Cerebellar cortex (tissue), 1 donor: ENCODE results near the gene FOSB.
"Not testable (repeated sequence)": the region's sequence is repeated elsewhere in the genome, so short reads cannot be mapped to it uniquely, and the experiment has no call there.

Source experiments
- DNase-seq: peaks from one replicate; pipeline ENCODE4 v3.0.0-alpha.2; 2015; ENCODE audit warnings: low spot score

Gene FOSB

GRCh38 chr19:45467456-45468158 is at the start of gene FOSB:
FOSB (plus strand) TSS chr19:45467996; CDS start chr19:45468587, 591 bp downstream.
- DNase-seq: peak; percentile 95

GRCh38 chr19:45418802-45419201 is 49.0 kb upstream of the FOSB start:
- DNase-seq: no peak

DNA sequence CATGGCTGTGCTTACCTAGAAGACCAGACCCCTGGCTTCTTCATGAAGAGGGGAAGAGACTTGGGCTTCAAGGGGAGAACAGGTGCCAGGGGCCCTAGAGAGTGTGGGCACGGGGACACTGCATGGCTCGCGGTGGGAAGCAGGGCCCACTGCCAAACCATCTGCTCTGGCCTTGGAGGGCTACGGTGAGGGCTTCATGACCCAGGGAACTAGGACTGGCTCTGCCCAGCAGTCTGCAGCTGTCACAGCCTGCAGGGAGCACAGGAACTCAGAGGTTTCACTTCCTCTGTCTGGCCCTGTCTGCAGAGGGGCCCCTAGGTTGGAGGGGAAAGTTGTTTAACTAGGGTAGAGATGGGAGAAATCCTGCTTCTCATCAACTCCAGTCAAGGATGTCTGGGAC is 48.4 kb upstream of the FOSB start:
- no peak for DNase-seq

DNA sequence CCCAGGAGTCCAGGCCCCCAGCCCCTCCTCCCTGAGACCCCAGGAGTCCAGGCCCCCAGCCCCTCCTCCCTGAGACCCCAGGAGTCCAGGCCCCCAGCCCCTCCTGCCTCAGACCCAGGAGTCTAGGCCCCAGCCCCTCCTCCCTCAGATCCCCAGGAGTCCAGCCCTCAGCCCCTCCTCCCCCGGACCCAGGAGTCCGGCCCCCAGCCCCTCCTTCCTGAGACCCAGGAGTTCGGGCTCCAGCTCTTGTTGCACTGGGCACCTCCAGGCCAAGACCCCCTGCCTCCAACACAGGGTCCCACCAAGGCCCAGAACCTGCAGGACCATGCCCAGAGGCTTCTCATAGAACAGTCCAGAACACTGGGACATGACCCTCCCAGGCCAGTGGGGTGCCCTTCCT is 47.9 kb upstream of the FOSB start:
- no peak for DNase-seq

GRCh38 chr19:45420356-45420755 is 47.4 kb upstream of the FOSB start:
- DNase-seq: no peak

DNA sequence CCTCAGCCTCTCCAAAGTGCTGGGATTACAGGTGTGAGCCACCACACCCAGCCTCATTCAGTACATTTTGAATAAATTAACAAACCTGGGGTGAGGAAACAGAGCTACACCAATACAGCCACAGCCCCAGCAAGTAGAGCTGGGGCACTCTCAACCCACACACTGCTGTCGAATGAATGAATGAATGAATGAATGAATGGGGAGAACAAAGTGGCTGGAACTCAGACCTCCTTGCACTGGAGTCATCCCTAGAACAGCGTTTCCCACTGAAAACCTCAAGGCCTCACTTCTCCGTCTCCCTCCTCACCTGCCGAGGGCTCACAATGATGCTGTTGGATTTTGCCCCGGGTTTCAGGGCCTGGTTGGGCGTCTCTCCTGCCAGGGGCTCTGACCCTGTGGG is 46.9 kb upstream of the FOSB start:
- DNase-seq: no peak

DNA sequence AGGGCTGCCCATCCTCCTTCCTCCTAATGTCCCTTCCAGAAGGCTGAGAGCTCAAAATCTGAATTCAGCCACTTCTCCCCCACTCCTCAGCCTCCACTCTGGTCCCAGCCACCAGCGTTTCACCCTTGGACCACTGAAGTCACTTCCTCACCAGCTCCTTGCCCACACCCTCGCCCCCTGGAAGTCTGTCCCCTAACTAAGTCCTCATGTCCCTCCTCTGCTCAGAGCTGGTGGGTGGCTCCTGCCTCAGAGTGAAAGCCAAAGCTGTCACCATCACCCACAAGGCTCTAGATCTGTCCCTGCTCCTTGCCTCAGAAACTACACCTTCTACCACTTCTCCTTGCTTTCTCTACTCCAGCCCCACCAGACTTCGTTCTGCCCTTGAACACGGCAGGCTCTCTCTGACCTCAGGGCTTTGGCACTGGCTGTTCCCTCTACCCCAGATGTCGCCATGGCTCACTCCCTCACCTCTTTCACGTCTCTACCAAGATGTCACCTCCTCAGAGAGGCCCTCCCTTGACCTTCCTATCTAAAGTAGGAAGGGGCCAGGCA is 45.8 kb upstream of the FOSB start:
- DNase-seq: no peak

- no peak for DNase-seq
These were observed 44.7 kb upstream of the FOSB start for GRCh38 chr19:45423033-45423588.

GRCh38 chr19:45423589-45424190 is 44.1 kb upstream of the FOSB start, which contains the start of gene ERCC1:
ERCC1 (minus strand) TSS chr19:45423917; CDS start chr19:45423374, 543 bp downstream.
- peak; percentile 97 for DNase-seq

DNA sequence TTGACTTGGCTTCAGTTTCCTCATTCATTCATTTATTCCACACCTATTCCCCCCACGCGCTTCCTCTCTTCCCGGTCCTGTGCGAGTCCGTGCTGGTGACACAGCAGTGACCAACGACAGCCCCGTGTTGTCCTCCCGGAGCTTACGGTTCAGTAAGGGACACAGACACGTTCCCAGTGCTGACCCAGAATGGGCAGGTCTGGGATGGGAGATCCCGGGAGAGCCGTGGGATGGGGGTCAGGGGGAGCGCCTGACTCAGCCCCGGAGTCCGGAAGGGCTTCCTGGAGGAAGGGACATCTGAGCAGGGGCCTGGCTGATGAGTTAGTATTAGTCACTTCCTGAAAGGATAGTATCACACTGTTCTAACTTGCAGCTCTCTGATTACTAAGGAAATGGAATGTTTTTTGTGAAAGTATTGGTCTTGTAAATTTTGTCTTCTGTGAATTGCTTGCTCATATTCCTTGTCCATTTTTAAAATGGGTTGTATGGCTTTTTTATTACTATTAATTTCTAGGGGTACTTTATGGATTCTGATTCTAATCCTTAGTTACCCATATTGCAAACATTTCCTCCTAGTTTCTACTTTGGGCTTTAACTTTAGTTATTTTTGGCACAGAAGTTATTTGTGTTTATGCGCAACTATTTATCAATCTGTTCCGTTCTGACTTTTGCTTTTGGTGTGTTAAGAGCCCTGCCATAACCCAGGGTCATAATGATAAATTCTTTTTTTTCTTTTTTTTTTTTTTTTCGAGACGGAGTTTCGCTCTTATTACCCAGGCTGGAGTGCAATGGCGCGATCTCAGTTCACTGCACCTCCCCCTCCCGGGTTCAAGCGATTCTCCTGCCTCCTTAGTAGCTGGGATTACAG is 43.4 kb upstream of the FOSB start:
- no peak for DNase-seq

DNA sequence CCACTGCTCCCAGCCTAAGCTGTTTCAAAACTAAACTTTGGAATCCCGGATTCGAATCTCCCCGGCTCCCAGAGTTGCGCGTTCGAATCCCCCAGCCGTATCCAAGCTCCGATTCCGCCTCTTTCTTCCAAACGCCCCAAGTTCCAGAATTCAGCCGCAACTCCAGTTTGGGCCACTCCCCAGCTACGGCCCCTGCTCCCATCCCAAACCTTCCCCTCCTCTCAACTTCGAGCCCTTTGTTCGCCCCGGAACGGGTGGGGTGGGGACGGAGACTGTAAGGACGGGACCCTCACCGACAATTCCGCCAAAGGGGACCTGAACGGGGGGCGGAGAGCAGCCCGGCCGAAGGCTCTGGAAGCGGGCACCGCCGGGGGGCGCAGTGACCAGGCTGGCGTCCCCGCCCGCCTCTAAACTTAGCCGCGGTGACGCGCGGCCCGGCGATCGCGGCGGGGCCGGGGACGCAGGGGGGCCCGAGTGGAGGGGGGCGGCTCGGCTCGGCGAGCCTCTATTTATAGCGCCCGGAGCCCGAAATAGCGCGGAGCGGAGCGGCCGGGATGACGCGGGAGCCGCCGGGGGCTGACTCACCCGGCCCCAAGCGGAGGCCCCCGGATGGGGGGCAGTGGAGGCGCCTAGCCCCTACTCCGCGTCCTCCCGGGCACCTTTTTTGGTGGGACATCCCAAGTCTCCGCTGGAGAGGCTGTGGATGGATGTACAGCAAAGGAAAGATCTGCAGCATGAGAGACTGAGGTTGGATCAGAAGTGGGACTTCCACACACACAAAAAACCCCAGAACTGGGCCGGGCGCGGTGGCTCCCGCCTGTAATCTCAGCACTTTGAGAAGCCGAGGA is 39.2 kb upstream of the FOSB start:
- DNase-seq: no peak

DNA sequence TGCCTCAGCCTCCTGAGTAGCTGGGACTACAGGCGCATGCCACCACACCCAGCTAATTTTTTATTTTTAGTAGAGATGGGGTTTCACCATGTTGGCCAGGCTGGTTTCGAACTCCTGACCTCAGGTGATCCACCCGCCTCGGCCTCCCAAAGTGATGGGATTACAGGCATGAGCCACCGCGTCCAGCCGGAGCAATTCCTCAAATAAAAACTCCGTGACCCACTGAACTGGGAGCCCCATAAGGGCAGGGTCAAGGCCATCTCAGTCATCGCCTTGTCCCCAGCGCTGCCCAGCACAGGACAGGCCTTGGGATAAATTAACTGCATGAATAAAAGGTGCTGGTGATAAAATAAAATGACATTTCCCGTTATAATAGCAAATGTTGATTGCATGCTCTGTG is 37.9 kb upstream of the FOSB start:
- DNase-seq: not testable (repeated sequence)

- DNase-seq: not testable (repeated sequence)
These were observed 36.8 kb upstream of the FOSB start for GRCh38 chr19:45431008-45431407.

- not testable (repeated sequence) for DNase-seq
These were observed 35.3 kb upstream of the FOSB start for GRCh38 chr19:45432543-45432942.

DNA sequence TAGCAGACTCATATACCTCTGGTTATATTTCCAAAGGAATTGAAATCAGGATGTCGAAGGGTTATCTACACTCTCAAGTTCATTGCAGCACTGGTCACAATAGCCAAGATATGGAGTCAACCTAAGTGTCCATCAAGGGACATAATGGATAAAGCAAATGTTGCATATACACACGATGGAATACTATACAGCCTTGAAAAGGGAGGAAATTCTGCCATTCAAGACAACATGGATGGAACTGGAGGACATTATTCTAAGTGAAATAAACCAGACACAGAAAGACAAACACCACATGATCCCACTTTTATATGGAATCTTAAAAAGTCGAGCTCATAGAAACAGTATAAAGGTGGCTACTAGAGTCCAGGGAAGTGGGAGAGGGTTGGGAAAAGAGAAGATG is 30.5 kb upstream of the FOSB start:
- DNase-seq: no peak

- no peak for DNase-seq
These were observed 28.6 kb upstream of the FOSB start for GRCh38 chr19:45439190-45439568.

DNA sequence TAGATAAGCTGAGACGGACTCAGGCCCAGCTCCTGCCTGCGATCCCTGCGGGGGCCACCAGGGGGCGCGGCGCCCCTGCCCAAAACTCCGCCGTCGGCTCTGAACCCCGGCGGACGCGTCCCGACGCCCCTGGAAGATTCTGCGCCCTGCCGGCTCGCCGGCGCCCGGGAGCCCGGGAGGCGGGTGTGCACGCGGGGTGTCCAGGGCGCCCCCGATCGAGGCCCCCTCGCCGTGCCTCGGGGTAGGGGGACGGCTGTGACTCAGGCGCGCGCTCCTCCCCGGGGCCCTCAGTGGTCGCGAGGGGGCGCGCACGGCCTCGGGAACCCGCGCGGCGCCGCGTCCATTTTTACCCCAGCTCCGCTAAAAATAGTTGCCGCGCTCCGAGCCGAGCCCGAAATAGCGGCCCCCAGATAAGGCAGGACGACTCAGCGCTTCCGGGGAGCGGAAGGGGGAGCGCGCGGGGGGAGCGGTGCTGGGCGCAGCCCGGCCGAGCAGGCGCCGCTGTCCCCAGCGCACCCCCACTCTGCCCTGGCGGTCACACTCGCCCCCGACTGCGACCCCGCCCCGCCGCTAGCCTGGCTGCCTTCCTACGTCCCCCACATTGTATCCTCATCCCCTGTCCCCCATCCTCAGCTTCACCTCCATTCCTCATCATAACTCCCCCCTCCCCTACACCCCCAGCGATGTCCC is 28.1 kb upstream of the FOSB start:
- DNase-seq: peak; percentile 78

- no peak for DNase-seq
These were observed 27.5 kb upstream of the FOSB start for GRCh38 chr19:45440259-45440638.

GRCh38 chr19:45440873-45441654 is 26.7 kb upstream of the FOSB start:
- DNase-seq: peak; percentile 75

DNA sequence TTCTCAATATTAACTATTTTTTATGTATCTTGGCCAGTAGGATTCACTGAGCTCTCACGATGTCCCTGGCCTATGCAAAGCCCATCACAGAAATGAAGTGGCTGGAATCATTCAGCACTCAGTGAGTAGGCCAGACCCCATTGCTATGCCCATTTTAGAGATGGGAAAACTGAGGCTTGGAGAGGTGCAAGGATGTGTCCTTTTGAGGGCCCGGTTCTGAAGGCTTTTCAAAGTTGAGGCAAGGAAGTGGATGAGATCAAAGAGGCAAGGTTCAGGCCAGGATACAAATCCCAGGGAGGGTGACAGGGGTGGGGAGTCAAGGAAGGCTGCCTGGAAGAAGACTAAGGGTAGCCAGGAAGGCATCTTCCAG is 25.4 kb upstream of the FOSB start:
- no peak for DNase-seq
